ENCODE data around the gene TSPAN32.

The TSPAN32 gene

GRCh38 chr11:2293984-2294925 lies 7.6 kb upstream of the TSPAN32 start:
- Mint-ChIP-seq H3K4me3 (no peak overlapping the region), H3K9me3 (no peaks in the 10 kb centered on the region), H3K36me3 (peaks cover 4% of the 10 kb centered on the region), H3K27ac (no peak overlapping the region), H3K4me1 (peaks cover 39% of the 10 kb centered on the region)
- ATAC-seq: no peak
- peak in 1 of 2 donors; percentile 47 for DNase-seq (ENCODE audit: low spot score in 2 of 2)

GRCh38 chr11:2294926-2295290 lies 6.9 kb upstream of the TSPAN32 start:
- no peak for ATAC-seq
- Mint-ChIP-seq H3K36me3 (peaks cover under 1% of the 10 kb centered on the region), H3K27ac (no peak overlapping the region), H3K4me1 (peaks cover 39% of the 10 kb centered on the region), H3K4me3 (no peak overlapping the region), H3K9me3 (no peaks in the 10 kb centered on the region)
- DNase-seq (ENCODE audit: low spot score in 2 of 2): no peak

GRCh38 chr11:2295971-2296912 lies 5.6 kb upstream of the TSPAN32 start:
- DNase-seq (ENCODE audit: low spot score in 2 of 2) (no peak), ATAC-seq (no peak)
- no peaks in the 10 kb centered on the region for H3K36me3 Mint-ChIP-seq
- no peaks in the 10 kb centered on the region for H3K9me3 Mint-ChIP-seq
- no peak overlapping the region for H3K4me3 Mint-ChIP-seq
- H3K4me1 Mint-ChIP-seq: peaks cover 44% of the 10 kb centered on the region
- no peak overlapping the region for H3K27ac Mint-ChIP-seq

GRCh38 chr11:2296913-2297622 lies 4.7 kb upstream of the TSPAN32 start:
- no peaks in the 10 kb centered on the region for H3K9me3 Mint-ChIP-seq
- DNase-seq (ENCODE audit: low spot score in 2 of 2): no peak
- H3K4me1 Mint-ChIP-seq: peaks cover 52% of the 10 kb centered on the region
- H3K36me3 Mint-ChIP-seq: no peaks in the 10 kb centered on the region
- ATAC-seq: no peak
- H3K4me3 Mint-ChIP-seq: no peak overlapping the region
- H3K27ac Mint-ChIP-seq: peak overlapping the region; percentile 62

- Mint-ChIP-seq H3K4me3 (no peak overlapping the region), H3K27ac (peak overlapping the region; percentile 62), H3K36me3 (no peaks in the 10 kb centered on the region), H3K9me3 (no peaks in the 10 kb centered on the region), H3K4me1 (peaks cover 58% of the 10 kb centered on the region)
- ATAC-seq (no peak), DNase-seq (ENCODE audit: low spot score in 2 of 2) (peak in 1 of 2 donors; percentile 46)
Observed at GRCh38 chr11:2297623-2298030, 4.2 kb upstream of the TSPAN32 start.

- Mint-ChIP-seq H3K4me1 (peaks cover 64% of the 10 kb centered on the region), H3K9me3 (no peaks in the 10 kb centered on the region), H3K4me3 (no peak overlapping the region), H3K27ac (peak overlapping the region; percentile 62), H3K36me3 (no peaks in the 10 kb centered on the region)
- DNase-seq (ENCODE audit: low spot score in 2 of 2) (peak in 1 of 2 donors; percentile 42), ATAC-seq (no peak)
Observed at GRCh38 chr11:2298131-2298794, 3.5 kb upstream of the TSPAN32 start.

GRCh38 chr11:2298795-2299761 lies 2.7 kb upstream of the TSPAN32 start:
- DNase-seq (ENCODE audit: low spot score in 2 of 2): peak in 1 of 2 donors; percentile 53
- no peak for ATAC-seq
- Mint-ChIP-seq H3K4me3 (peak overlapping the region; percentile 89), H3K36me3 (no peaks in the 10 kb centered on the region), H3K4me1 (peaks cover 65% of the 10 kb centered on the region), H3K9me3 (no peaks in the 10 kb centered on the region), H3K27ac (peak overlapping the region; percentile 62)

GRCh38 chr11:2299773-2300172 lies 2.0 kb upstream of the TSPAN32 start:
- H3K36me3 Mint-ChIP-seq: no peaks in the 10 kb centered on the region
- H3K4me1 Mint-ChIP-seq: peaks cover 67% of the 10 kb centered on the region
- peak overlapping the region; percentile 89 for H3K4me3 Mint-ChIP-seq

GRCh38 chr11:2300290-2300935 lies 1.4 kb upstream of the TSPAN32 start:
- Mint-ChIP-seq H3K27ac (peak overlapping the region; percentile 98), H3K36me3 (no peaks in the 10 kb centered on the region), H3K9me3 (no peaks in the 10 kb centered on the region), H3K4me1 (peaks cover 70% of the 10 kb centered on the region), H3K4me3 (peak overlapping the region; percentile 89)
- ATAC-seq (no peak), DNase-seq (ENCODE audit: low spot score in 2 of 2) (peak in 1 of 2 donors; percentile 56)

More at GRCh38 chr11:2299773-2300172, 2.0 kb upstream of the TSPAN32 start:
- DNase-seq (ENCODE audit: low spot score in 2 of 2) (peak in 1 of 2 donors; percentile 39), ATAC-seq (no peak)
- Mint-ChIP-seq H3K9me3 (no peaks in the 10 kb centered on the region), H3K27ac (peak overlapping the region; percentile 62)

GRCh38 chr11:2300936-2301630 lies 730 bp upstream of the TSPAN32 start:
- Mint-ChIP-seq H3K27ac (peak overlapping the region; percentile 98), H3K9me3 (no peaks in the 10 kb centered on the region), H3K36me3 (no peaks in the 10 kb centered on the region), H3K4me1 (peaks cover 77% of the 10 kb centered on the region), H3K4me3 (peak overlapping the region; percentile 89)
- ATAC-seq (peak; percentile 20), DNase-seq (ENCODE audit: low spot score in 2 of 2) (peak in 1 of 2 donors; percentile 57)

- Mint-ChIP-seq H3K4me1 (peaks cover 84% of the 10 kb centered on the region), H3K36me3 (no peaks in the 10 kb centered on the region), H3K4me3 (peak overlapping the region; percentile 89), H3K9me3 (no peaks in the 10 kb centered on the region), H3K27ac (peak overlapping the region; percentile 98)
- ATAC-seq (peak; percentile 57), DNase-seq (ENCODE audit: low spot score in 2 of 2) (peak in 1 of 2 donors; percentile 64)
Observed at GRCh38 chr11:2302306-2302895, 588 bp downstream of the TSPAN32 start.

- no peaks in the 10 kb centered on the region for H3K36me3 Mint-ChIP-seq
- H3K4me1 Mint-ChIP-seq: peaks cover 81% of the 10 kb centered on the region
- ATAC-seq: peak; percentile 27
- peak in 1 of 2 donors; percentile 50 for DNase-seq (ENCODE audit: low spot score in 2 of 2)
- no peaks in the 10 kb centered on the region for H3K9me3 Mint-ChIP-seq
- peak overlapping the region; percentile 98 for H3K27ac Mint-ChIP-seq
- H3K4me3 Mint-ChIP-seq: peak overlapping the region; percentile 89
Observed at GRCh38 chr11:2302896-2303626, 1.2 kb downstream of the TSPAN32 start.

Measured in stimulated activated effector memory CD8-positive, alpha-beta T cell treated with anti-CD3 and anti-CD28 coated beads, Interleukin-12 subunit alpha, Interleukin-12 subunit beta, amount 100 ng/mL, for 72 hours (primary cell).